RCC 7860 (cell line): Measurements from ENCODE around the gene SECTM1.

ENCODE experiments used
- DNase-seq: peaks from one replicate; pipeline ENCODE4 v3.0.0-alpha.2; 2015; ENCODE audit warnings: low spot score
- FAIRE-seq: peaks from 2 replicates; lab custom pipeline; 2012; peaks lifted over from hg19 to GRCh38; lab: Jason Lieb, UNC

The SECTM1 gene

DNA sequence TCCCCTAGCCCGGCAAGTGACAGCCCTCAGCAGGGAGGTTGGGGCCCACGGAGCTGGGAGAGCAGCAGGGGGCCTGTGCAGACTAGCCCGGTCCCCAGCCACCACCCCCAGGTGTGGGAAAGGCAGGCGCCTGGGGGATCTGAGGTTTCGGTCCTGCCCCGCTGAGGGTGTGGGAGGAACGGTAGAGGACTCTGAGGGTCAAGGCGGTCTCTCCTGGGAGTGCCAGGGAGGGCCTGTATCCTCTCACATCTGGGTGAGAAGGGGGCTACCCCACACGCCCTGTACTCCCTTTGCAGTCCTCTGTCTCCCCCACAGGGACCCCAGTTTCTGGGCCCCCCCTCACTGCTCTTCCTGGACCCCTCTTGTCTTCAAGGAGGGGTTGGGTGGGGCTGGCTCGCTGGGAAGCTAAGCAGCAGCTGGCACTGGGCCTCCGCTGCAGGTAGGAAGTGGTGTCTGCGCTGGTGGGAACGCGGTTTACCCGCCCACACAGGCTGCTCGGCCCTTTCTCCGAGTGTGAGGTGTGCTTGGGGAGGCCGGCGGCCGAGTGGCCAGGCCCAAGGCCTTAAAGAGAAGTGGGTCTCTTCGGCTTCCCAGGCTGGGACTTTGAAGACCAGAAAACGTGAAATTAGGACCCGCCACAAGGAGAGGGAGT, 31.5 kb downstream of the SECTM1 start:
- DNase-seq: no peak
- FAIRE-seq: no peak

DNA sequence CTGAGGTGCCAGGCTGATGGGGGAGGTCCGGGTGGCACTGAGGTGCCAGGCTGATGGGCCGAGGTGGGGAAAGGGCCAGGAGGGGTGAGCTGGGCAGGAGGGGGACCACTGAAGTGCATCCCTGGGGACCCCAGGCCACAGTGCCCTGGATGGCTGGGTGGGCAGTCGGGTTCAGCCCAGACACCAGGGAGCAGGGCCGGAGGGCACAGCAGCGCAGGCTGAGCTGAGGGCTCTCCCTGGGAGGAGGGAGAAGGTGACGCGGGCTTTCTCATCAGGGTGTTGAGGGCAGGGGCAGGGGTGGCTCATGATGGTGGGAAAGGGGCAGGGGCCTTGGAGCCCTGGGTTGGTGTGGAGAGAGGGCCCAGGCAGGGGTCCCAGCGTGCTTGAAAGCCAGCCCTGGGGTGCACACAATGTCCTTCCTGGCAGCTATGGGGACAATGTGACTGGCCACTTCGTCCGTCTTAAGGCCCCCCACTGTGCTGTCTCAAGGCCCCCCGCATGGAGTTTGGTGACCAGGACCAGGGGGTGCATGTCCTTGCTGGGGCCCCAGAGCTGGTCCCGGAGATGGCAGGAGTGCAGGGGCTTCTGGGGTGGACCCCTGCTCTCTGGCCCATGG, 32.2 kb downstream of the SECTM1 start:
- DNase-seq: no peak
- no peak for FAIRE-seq

DNA sequence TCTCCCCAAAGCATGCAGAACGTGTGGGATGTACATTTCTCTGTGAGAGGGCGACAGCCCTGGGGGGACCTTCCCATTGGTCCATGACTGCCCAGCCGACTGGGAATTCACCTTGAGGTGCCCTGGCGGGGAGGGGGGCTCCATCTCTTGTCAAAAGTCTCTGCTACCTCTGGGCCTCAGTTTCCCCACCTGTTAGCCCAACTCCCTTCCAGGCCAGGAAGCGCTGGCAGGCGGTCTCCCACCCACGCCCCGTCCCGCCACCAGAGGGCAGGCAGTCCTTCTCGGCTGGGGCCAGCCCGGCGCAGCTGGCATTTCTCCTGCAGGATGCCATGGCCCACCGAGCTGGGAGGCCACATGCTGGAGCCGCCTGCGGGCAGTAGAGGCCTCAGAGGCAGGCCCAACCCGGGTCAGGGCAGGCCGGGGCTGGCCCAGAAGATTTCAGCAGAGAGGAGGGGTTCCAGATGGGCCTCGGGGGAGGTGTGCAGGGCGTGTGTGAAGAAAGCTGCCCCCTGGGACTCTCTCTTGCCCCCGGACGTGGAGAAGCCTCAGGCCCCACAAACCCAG, 32.8 kb downstream of the SECTM1 start:
- FAIRE-seq: no peak
- peak; percentile 10 for DNase-seq

DNA sequence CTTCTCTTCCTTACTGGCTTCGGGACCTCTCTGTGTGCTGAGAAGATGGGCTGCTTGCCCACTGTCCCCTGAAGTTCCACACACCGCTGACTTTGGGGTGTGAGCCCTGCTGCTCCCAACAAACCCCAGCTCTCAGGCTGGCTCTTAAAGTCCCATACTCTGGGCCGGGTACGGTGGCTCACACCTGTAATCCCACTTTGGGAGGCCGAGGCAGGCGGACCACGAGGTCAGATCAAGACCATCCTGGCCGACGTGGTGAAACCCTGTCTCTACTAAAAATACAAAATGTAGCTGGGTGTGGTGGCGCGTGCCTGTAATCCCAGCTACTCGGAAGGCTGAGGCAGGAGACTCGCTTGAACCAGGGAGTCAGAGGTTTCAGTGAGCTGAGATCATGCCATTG, 33.3 kb downstream of the SECTM1 start:
- FAIRE-seq: no peak
- no peak for DNase-seq

DNA sequence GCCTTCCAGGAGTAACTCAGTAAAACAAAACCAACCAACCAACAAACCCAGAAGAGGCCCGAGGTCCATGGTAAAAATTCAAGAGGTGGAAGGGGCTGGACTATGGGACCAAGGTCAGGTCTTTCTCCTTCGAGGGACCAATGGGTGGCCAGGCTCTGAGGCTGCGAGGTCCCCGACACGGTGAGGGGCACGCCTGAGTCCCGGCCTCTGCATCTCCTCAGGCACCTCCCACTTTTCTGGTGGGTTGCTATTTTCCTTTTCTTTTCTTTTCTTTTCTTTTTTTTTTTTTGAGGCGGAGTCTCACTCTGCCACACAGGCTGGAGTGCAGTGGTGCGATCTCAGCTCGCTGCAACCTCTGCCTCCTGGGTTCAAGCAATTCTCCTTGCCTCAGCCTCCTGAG, 34.1 kb downstream of the SECTM1 start:
- no peak for DNase-seq
- no peak for FAIRE-seq

DNA sequence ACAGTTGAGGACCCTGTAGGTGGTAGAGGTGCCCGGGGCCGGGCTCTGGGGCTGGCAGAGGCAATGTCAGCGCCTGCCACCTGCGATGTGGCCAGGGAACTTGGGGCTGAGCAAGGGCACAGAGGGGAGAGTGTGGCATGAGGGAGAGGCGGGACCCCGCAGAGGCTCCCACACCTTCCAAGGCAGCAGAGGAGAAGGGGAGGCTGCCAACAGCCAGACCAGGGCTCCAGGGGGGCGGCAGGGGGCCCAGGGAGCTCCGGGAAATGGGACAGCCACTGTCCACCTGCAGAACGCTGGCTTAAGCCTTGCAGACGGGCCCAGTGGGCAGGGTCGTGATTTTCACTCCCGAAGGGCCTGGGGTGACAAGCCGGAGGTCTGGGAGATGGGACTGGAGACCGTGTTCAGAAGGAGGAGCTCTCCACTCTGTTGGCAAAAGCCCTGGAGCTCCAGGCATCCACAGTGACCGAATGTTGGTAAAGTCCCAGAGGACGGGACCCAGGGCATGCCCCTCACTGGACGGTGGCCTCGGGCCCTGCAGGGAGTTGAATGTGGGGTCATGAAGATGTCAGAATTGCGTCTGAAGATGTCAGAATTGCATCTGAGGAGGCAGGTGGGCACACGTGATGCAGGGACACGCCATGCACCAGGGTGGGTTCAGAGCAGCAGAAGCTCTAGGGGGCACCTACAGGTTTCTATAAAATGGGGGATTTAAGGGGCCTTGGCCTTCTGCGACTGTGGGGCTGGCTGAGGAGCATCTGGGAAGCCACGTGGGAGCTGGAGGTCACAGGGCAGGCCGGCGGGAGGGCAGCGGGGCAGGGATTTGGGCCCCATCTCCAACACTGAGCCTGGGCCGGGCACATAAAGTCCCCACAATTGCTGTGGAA, 34.8 kb downstream of the SECTM1 start:
- FAIRE-seq: no peak

DNA sequence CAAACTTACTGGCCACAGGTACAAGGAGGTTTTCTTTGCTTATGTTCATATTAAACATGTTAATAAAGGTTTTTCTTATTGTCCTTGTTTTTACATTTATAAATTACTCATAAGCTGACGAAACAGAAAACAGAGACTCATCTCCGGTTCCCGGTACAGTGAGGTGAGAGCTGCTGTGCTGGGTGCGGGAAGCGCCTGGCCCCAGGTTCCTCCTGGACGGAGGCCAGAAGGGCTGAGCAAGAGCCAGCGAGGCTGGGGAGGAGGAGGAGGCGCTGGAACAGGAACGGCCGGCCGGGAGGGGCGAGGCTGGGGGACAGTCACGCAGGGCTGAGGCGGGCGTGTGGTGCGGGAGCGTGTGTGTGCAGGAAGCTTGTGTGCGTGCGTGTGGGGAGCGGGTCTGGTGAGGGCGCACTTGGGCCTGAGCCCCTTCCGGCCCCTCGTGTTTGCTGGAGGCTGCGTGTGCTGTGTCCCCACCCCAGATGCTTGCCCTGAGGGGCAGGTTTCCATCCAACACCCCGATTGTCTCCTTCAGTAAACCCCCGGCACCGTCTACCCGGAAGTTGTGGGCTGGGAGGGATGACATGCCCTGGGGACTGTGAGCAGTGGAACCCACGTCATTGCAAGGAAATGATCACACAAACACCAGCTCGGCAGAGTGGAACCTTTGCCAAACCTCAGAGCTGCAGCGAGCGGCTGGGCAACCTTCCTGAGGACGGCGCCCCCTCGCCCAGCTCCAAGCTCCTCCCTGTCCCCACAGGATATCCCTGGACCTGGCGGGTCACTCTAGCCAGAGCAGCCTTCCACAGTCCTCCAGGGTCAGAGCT, 35.6 kb downstream of the SECTM1 start:
- DNase-seq (peak; percentile 92), FAIRE-seq (peak; percentile 54)

More for the DNA sequence above, 34.8 kb downstream of the SECTM1 start:
- DNase-seq: no peak

DNA sequence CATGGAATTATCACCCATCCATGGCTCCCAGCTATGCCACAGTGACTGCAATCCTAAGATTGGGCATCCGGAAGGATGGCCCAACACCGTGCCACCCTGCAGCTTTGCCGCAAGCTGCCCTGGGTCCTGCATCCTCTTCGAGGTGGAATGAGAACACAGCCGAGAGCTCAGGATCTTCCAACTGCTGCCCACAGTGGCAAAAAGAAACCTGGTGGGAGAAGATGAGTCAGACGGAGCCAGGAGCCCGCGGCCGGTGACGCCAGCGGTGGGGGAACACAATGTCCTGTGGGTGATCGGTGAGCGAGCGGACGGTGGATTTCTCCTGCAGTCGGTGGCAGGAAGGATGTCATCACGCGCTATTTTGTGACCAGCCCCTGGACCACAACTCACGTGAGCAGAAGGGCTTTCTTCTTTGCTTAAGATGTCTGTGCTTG, 36.3 kb downstream of the SECTM1 start:
- DNase-seq (peak; percentile 93), FAIRE-seq (peak; percentile 77)

DNA sequence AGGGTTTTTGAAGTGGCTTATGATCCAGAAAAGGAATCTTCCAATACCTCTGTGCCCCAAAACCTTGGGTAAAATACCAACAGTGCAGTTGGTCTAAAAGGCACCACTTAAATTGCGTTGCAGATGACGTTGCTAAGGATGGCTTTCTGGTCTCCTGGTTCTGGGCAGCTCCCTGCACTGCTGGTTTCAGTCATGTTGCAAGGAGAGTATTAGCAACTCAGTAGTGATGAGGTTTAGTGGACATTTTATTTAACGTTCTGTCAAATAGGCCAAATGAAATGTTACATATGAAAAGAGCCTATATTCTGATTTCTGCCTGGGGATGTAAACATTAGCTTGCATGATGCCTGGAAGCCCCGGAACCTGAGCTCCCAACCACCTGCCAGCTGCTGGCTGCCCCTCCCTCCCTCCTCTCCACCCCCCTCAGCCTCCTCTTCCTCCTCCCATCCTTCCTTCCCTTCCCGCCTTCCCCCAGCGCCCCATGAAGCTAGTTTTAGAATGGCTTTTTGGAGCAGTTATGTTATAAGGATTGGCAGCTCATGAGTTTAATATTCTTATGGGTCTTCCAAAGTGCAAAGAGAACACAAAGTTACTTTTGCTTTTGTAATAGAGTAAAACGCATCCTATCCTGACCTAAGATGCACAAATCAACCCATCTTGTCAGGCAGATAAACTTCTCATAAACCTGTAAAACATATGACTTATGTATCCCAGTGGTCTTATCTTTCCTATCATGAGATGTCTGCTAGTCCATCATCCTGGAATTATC, 36.9 kb downstream of the SECTM1 start:
- FAIRE-seq: no peak

DNA sequence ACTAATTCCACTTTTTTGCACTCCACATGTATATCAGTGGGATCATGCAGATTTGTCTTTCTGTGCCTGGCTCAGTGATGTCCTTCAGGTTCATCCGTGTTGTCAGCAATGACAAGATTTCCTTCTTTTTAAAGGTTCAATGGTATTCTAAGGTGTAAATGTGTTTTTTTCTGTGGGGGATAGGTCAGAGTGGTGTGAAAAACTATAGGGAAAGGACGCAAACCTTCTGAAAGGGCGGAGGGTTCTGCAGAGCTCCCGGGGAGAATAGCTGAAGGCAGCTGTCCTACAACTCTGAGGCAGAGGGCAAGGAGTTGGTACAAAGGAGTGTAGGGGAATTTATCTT, 38.1 kb downstream of the SECTM1 start:
- no peak for FAIRE-seq

More for the DNA sequence above, 36.9 kb downstream of the SECTM1 start:
- no peak for DNase-seq

DNA sequence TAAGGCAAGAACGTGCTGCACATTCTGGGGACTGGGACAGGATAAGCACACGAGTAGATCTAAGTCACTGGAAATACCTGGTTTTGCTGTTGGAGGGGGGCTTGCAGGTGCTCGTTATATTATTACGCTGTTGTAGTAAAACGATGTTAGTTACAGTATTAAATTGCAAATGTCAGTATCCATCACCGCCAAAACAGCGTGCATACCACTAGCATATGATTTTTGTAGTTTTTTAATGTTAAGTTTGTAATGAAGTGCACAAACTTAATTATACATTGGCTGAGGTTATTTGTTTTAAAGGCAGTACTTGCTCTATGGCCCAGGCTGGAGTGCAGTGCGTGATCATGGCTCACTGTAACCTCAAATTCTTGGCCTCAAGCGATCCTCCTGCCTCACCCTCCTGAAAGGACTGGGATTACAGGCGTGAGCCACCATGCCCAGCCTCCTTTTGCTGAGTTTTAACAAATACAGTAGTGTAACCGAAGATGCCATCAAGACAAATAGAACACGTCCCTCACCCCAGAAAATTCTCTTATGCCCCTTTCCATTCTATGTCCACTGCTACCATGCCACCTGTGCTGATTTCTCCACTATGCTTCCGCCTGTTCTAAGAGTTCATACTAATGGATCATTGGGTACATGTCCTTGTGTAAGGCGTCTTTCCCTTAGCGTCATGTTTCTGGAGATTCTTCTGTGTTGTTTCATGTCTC, 39.3 kb downstream of the SECTM1 start:
- FAIRE-seq (no peak), DNase-seq (no peak)

More for the DNA sequence above, 38.1 kb downstream of the SECTM1 start:
- no peak for DNase-seq

DNA sequence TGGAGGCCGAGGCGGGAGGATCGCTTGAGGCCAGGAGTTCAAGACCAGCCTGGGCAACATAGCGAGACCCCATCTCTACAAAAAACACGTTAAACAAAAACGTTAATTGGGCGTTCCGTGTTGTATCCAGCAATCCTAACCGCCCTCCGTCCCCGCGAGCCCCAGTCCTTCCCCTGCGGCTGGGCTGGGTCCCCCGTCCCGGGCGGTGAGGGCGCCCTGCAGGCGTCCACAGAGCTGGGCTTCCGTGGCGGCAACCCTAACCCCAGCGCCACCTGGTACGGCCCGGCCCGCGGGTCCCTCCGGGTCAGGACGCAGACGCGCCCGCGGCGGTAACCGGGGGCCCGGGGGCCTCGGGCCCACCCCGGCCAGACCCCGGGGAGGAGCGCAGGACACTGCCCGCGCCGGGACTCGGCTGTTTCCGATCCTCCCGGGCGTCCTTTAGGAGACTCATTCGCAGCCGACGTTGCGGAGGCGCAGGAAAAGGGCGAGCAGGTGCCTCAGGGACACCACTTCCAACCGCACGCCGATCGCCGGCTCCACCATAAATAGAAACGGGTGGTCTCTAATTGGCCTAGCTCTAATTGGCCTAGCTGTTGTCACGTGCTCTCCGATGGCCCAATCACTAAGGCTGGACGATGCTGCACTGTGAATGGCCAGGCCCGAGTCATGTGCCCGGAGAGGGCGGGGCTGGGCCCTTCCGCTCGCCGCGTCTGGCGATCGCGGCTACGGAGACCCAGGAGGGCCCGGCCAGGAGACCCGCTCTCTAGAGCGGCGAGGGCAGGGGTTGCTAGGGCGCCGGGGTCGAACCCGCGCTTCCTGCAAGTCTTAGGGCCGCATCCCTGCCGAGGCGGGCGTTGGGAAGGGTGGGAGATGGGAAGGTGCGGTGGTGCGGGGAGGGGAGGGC, 41.1 kb downstream of the SECTM1 start:
- DNase-seq (peak; percentile 97), FAIRE-seq (peak; percentile 75)

DNA sequence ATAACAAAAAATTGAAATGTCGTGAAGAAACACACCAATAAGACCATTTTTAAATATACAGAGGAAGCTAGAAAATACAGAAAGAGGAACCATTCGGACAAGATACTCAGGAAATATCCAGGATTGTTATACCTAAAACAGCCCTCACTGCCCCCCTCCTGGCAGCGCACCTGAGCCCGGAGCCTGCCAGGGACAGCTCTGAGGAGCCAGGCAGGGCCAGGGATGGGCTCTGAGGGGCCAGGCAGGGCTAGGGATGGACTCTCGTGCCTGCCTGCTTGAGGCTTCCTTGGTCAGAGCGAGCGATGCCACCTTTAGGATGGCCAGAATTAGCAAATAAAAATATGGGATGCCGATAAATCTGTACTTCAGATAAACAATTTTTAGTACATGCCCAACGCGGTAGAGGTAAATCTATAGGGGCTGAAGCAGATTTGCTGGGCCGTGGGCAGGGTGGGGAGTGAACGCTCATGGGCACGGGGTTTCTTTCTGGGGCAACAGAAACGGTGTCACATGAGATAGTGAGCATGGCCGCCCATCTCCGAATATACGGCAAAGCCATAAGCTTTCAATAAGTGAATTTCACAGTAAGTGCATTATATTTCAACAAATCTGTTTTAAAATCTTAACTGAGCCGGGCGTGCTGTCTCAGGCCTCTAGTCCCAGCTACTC, 41.9 kb downstream of the SECTM1 start:
- FAIRE-seq (no peak), DNase-seq (no peak)

DNA sequence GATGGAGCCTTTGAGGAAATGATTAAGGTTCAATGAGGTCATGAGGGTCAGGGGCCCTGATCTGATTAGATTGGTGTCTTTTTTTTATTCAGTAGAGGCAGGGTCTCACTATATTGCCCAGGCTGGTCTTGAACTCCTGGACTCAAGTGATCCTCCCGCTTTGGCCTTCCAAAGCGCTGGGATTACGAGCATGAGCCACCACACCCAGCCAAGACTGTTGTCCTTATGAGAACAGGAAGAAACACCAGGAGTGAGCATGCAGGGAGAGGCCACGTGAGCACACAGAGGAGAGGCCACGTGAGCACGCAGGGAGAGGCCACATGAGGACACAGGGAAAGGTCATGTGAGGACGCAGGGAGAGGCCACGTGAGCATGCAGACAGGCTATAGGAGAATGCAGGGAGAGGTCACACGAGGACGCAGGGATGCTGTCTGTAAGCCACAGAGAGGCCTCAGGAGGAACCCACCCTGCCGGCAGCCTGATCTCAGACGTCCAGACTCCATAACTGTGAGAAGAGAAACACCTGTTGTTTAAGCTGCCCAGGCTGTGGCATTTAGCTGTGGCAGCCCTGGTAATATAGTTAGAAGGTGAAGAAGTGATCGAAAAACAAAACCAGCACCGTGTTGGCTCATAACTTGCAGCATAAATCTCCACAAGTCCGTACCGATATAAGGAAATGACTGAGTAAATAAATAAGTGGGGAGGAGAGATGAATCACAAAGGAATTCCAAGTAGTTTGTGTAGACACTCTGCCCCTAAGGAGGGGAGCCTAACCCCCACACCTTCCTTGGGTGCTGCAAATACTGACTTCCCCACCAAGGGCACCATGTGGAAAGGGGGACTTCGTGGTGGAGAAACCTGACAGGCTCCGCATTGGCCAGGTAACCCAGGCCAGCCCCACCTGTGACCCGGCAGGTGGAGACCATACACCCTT, 45.4 kb downstream of the SECTM1 start:
- DNase-seq (peak; percentile 93), FAIRE-seq (peak; percentile 22)

DNA sequence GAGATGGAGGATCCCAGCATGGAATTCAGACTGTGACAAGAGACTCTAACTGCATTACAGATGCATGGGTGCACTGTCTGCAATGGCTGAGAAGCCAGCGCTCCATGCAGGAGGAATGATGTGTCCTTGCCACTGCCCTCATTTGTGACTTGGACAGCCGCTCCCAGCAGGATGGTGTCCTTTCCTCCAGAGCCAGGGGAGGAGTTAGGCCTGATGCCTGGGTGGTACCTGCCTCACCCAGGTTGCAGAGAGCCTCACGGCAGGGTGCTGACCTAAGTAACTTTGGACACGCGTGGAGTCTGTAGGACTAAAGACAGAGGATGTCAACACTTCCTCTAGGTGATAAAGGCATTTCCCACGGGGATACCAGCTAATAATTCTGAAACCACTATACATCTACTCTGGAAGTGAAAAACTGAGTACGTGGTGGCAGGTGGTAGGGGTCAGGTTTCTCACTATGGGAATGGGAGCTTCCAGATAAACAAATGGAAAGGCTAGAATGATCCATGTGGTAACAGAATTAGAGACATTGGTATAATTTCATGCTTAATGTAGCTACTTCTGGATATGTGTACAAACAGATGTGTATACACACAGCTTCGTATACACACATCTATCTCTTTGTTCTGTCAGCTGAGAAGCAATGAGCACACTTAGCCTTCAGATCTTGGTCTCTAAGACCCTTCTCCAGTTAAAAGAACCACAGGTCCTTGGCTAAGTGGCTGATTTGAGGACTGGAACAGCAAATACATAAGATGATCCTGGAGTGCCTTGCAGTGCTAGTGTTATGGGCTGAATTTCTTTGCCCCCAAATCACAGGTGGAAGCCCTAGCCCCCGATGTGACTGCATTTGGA, 46.3 kb downstream of the SECTM1 start:
- DNase-seq (no peak), FAIRE-seq (no peak)

DNA sequence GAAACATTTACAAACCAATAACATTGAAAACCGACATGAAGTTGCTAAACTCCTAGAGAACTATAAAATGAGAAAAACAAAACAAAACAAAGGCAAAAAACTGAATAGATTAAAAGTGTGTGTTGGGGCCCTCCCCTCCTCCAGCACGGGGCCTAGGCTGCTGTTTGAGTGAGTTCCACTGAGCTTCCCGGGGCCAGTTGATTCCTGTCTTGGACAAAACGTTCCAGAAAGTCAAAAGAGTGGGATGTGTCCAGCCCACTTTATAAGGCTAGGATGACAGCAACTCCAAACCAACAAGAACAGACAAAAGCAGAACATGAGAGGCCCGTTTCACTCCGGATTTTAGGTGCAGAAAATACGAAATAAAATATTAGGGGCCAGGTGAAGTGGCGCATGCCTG, 48.4 kb downstream of the SECTM1 start:
- no peak for FAIRE-seq
- no peak for DNase-seq
